Bronchial epithelial cell (primary cell): Measurements from ENCODE around the gene FSTL4. TPM values are rescaled to one million over a fixed set of nuclear protein-coding genes. Genes with fewer than 3 reads are reported as not detected.

Source experiments
- DNase-seq: peaks from one replicate; pipeline ENCODE4 v3.0.0-alpha.2; 2010; ENCODE audit warnings: low read depth
- FAIRE-seq: peaks from 2 replicates; lab custom pipeline; 2011; peaks lifted over from hg19 to GRCh38; lab: Jason Lieb, UNC
- H3K27me3 ChIP-seq: 2 replicates; pipeline ENCODE4 v1.5.1; 2011; ENCODE audit warnings: low read length; ENCODE audit not compliant: control insufficient read depth, insufficient read depth
- H3K36me3 ChIP-seq: 2 replicates; pipeline ENCODE4 v1.5.1; 2011; ENCODE audit warnings: low read length; ENCODE audit not compliant: control insufficient read depth, insufficient read depth
- H3K4me3 ChIP-seq: 2 replicates; pipeline ENCODE4 v1.5.1; 2011; ENCODE audit warnings: mild to moderate bottlenecking, low read depth, low read length, control low read depth
- total RNA-seq: library from RNA; depleted of rRNA; stranded (reverse); fragments of >200 nt; gene quantifications from 2 replicates; pipeline ENCODE4 v1.2.1, GENCODE V29; 2014
- TF ChIP-seq, protein P1 (sequence below): IDR thresholded peaks from 2 replicates; pipeline ENCODE4 v1.5.1; 2011; ENCODE audit warnings: mild to moderate bottlenecking, moderate library complexity, low read length, control low read depth, inconsistent platforms; ENCODE audit not compliant: insufficient read depth, severe bottlenecking

The FSTL4 gene
- total RNA-seq, 1 donor from 2014 or later: not detected

DNA sequence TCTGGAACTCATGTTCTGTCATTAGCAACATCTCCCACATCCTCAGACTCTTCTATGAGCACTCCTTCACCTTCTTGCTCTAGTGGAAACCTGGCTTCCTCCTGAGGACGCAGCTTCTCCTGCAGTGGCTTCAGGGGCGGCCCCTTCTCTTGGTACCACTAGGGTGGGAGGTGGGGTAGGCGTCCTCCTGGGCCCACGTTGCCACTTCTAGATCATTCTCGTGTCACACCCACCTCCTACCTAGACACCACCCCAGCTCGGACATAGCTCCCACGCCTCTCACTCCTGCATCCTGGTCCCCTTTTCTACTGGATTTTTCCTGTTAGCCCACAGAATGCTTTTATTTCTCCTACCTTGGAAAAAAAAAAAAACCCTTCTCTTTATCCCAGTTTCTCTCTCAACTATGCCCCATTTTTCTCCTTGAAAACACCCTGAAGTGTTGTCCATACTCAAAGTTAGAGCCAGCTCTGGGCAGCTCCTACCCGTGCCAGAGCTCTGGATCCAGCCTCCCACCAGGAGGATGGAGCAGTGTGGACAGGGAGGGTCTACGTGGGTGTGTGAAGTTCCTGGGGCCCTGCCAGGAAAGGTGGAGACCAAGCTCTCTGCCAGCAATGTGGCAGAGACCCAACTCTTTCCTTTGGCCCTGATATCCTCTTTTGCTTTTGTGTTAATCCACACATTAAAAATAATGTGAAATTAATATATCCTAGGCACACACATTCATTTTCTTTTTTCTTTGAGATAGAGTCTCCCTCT lies 381.3 kb downstream of the FSTL4 start:
- TF ChIP-seq, protein P1, sequence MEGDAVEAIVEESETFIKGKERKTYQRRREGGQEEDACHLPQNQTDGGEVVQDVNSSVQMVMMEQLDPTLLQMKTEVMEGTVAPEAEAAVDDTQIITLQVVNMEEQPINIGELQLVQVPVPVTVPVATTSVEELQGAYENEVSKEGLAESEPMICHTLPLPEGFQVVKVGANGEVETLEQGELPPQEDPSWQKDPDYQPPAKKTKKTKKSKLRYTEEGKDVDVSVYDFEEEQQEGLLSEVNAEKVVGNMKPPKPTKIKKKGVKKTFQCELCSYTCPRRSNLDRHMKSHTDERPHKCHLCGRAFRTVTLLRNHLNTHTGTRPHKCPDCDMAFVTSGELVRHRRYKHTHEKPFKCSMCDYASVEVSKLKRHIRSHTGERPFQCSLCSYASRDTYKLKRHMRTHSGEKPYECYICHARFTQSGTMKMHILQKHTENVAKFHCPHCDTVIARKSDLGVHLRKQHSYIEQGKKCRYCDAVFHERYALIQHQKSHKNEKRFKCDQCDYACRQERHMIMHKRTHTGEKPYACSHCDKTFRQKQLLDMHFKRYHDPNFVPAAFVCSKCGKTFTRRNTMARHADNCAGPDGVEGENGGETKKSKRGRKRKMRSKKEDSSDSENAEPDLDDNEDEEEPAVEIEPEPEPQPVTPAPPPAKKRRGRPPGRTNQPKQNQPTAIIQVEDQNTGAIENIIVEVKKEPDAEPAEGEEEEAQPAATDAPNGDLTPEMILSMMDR: no peak
- no peak for DNase-seq

DNA sequence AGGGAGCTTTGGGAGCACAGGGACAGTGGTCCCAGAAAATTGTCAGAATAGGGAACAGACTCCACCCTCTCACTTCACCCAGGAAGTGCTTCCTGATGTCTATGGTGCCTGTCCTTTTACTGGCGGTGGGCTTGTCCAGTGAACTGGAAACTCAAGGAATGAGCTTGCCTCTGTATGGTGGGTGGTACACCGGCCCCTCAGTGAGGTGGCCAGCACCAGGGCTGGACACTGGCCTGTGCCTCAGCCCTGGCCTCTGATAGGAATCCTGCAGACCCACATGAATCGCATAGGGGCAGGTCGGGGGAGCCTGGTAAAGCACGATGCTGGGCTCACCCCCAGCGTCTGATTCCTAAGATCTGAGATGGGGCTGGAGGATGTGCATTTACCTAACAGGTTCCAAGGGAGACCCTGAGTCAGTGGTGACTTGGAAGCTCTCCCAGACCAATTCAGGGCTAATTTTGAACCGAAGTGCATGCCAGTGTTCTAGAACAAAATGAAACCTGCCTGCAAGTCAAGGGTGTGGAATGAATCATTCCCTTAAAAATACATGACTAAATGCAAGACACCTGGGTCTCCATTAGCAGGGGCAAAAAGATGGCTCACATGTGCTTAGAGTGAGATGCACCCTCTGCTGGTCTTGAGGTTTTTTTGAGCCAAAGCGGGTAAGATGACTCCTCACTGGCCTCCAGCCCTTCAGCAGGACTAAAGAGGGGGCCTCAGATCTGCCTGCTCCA lies 382.2 kb downstream of the FSTL4 start:
- TF ChIP-seq, protein P1: peak; percentile 5
- DNase-seq (peak; percentile 98), FAIRE-seq (no peak)
- H3K4me3 ChIP-seq: no peak overlapping the region
- no peaks in the 10 kb centered on the region for H3K27me3 ChIP-seq
- H3K36me3 ChIP-seq: no peaks in the 10 kb centered on the region

More for the DNA sequence above, 381.3 kb downstream of the FSTL4 start:
- H3K36me3 ChIP-seq: no peaks in the 10 kb centered on the region
- H3K27me3 ChIP-seq: no peaks in the 10 kb centered on the region
- no peak overlapping the region for H3K4me3 ChIP-seq
- FAIRE-seq: no peak

DNA sequence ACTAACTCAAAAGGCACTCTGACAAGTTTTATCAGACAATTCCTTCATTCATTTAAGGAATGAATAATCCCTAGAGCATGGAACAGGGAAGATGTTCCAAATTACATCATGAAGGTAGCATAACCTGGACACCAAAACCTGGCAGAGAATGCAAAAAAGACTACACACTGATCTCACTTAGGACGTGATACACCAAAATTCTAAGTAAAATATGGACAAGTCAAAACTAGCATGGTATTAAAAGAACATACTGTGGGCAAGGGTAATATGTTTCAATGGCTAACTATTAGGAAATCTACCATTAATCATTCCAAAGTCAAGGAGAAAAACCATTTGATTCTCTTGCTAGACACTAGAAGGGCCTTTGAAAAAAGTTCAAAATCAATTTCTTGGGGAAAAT lies 384.0 kb downstream of the FSTL4 start:
- H3K36me3 ChIP-seq: no peaks in the 10 kb centered on the region
- H3K27me3 ChIP-seq: no peaks in the 10 kb centered on the region
- TF ChIP-seq, protein P1: no peak
- no peak overlapping the region for H3K4me3 ChIP-seq
- peak; percentile 96 for DNase-seq
- FAIRE-seq: peak; percentile 40

DNA sequence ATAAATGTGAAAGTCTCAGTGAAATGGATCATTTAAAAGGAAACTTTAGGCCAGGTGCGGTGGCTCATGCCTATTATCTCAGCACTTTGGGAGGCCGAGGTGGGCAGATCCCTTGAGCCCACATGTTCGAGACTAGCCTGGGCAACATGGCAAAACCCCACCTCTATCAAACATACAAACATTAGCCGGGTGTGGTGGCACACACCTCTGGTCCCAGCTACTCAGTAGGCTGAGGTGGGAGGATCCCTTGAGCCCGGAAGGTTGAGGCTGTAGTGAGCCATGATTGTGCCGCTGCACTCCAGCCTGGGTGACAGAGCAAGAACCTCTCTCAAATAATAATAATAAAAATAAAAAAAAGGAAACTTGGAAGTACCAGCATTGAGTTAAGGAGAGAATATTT lies 384.4 kb downstream of the FSTL4 start:
- DNase-seq (no peak), FAIRE-seq (no peak)
- H3K4me3 ChIP-seq: no peak overlapping the region
- H3K27me3 ChIP-seq: no peaks in the 10 kb centered on the region
- H3K36me3 ChIP-seq: no peaks in the 10 kb centered on the region
- TF ChIP-seq, protein P1: no peak

DNA sequence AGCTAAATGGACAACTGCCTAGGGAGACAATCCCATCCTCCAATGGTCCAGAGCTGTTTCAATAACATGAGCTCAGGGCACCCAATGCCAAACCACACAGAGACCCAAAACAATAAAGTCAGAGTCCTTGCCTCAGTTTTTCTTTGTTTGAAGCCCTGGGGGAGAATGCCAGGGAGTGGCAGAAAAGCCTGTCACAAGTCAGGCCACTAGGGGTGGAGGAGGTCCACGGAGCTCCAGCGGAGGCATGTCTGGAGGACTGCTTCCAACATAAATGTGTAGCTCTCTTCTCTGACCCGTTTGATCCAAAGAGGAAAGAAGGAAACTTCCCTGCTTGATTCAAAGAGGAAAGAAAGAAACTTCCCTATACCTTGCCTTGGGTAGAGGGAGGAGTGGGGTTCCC lies 385.3 kb downstream of the FSTL4 start:
- TF ChIP-seq, protein P1: no peak
- H3K4me3 ChIP-seq: no peak overlapping the region
- no peaks in the 10 kb centered on the region for H3K36me3 ChIP-seq
- FAIRE-seq (no peak), DNase-seq (no peak)
- H3K27me3 ChIP-seq: no peaks in the 10 kb centered on the region
